Measurements from ENCODE around the gene CPA4. TPM values are rescaled to one million over a fixed set of nuclear protein-coding genes. Genes with fewer than 3 reads are reported as not detected.

The CPA4 gene
- total RNA-seq, 4 donors from 2014 or later, result not detected

DNA sequence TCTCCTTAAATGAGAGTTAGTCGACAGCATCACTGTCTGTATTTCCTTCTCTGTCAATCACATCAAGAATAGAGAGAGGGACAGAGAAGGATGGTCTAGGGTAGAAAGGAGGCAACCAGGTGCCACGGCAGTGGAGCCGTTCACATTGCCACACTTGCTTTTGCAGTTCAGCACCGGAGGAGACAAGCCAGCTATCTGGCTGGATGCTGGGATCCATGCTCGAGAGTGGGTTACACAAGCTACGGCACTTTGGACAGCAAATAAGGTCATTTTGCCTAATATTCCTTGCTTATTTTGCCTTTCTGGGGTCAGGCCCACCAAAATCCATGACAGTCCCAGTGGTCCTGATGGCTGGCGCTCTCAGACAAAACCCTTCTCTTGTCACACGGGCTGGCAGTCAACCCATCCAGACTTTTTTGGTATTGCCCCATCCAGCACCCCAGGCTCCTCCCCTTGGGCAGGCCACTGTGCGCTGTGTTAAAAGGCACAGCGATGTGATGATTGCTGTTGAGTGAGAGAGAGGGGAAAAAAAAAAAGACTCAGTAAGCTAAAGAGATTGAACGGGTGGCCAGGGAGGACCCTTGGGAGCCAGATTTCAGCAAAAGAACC, 17.9 kb upstream of the CPA4 start:
- no peak for DNase-seq
- Histone ChIP-seq H3K4me1 (peaks cover 0 to 10% (median 0%) of the 10 kb centered on the region in 4 donors), H3K27me3 (no peaks in the 10 kb centered on the region), H3K4me3 (no peak overlapping the region), H3K36me3 (no peaks in the 10 kb centered on the region), H3K9me3 (no peaks in the 10 kb centered on the region), H3K27ac (no peak overlapping the region)
- TF ChIP-seq, protein P1, sequence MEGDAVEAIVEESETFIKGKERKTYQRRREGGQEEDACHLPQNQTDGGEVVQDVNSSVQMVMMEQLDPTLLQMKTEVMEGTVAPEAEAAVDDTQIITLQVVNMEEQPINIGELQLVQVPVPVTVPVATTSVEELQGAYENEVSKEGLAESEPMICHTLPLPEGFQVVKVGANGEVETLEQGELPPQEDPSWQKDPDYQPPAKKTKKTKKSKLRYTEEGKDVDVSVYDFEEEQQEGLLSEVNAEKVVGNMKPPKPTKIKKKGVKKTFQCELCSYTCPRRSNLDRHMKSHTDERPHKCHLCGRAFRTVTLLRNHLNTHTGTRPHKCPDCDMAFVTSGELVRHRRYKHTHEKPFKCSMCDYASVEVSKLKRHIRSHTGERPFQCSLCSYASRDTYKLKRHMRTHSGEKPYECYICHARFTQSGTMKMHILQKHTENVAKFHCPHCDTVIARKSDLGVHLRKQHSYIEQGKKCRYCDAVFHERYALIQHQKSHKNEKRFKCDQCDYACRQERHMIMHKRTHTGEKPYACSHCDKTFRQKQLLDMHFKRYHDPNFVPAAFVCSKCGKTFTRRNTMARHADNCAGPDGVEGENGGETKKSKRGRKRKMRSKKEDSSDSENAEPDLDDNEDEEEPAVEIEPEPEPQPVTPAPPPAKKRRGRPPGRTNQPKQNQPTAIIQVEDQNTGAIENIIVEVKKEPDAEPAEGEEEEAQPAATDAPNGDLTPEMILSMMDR (IDR thresholded peaks at IDR 0.05), result no peak
- no peak for TF ChIP-seq POLR2A (IDR thresholded peaks at IDR 0.05)

DNA sequence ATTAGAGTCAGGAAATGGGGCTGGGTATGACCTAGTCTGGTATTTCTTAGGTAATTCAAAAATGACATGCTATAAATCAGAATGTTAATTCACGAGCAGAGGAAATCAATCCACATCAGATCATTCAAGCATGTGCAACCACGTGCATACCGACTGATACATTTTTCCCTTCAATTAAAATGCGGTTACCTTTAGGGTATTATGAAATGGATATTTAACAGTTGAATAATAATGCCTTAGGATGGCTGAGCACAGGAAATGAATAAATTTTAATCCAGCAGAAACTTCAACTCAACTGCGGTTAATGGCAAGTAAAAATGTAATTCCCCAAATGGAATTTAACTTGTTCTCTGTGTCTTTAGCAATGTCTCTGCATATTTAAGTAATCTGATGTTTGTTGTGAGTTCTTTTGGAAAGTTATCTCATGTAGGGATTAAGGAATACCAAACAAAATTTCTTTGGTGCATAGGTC, 17.1 kb upstream of the CPA4 start:
- Histone ChIP-seq H3K27ac (no peak overlapping the region), H3K36me3 (no peaks in the 10 kb centered on the region), H3K4me3 (no peak overlapping the region), H3K27me3 (no peaks in the 10 kb centered on the region), H3K4me1 (peaks cover 0 to 10% (median 0%) of the 10 kb centered on the region in 4 donors), H3K9me3 (no peaks in the 10 kb centered on the region)
- TF ChIP-seq, protein P1 (IDR thresholded peaks at IDR 0.05), result no peak
- no peak for TF ChIP-seq POLR2A (IDR thresholded peaks at IDR 0.05)
- DNase-seq, result no peak

DNA sequence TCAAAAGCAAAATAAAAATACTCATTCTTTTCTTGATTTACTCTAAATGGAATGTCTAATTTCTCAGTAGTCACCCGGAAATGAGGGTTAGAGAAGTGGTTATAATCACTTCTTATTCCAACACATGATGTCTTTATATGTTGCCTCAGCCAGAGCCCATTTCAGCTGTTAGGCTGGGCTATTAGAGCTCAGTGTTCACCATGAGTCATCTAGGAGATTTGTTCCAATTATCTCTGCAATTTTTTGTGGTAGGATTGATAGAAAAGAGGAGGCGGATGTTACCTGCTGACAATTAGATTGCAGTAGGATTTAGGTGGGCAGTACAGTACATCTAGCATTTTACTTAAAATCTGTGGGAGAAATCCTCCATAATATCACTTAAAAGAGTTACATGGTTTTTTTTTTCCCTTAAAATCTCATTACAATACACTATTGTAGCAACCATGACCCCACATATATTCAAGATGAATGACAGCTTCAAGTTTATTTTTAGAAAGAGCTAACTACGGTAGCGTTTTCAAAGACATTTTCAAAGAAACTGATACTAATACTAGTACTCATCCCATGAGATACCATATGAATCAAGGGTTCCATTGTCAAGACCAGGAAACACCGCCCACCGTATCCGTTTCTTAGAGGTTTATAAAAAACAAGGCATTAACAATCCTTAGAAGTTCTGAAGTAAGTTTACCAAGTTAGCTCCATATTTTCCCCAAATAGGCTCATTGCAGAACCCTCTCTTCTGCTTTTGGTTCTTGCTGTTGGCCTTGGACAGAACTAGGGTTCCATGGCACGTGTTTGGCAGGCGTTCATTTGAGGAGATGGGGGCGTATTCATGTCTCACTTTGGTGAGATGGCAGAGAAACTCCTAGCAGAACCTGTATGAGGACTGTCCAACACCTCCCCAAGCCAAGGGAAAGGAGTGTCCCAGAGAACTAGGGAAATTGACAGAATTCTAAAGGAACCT, 15.9 kb upstream of the CPA4 start:
- TF ChIP-seq POLR2A (IDR thresholded peaks at IDR 0.05), result no peak
- TF ChIP-seq, protein P1 (IDR thresholded peaks at IDR 0.05), result no peak
- Histone ChIP-seq H3K9me3 (no peaks in the 10 kb centered on the region), H3K36me3 (no peaks in the 10 kb centered on the region), H3K27me3 (no peaks in the 10 kb centered on the region), H3K27ac (no peak overlapping the region), H3K4me1 (peaks cover 0 to 6% (median 0%) of the 10 kb centered on the region in 4 donors), H3K4me3 (no peak overlapping the region)
- no peak for DNase-seq

DNA sequence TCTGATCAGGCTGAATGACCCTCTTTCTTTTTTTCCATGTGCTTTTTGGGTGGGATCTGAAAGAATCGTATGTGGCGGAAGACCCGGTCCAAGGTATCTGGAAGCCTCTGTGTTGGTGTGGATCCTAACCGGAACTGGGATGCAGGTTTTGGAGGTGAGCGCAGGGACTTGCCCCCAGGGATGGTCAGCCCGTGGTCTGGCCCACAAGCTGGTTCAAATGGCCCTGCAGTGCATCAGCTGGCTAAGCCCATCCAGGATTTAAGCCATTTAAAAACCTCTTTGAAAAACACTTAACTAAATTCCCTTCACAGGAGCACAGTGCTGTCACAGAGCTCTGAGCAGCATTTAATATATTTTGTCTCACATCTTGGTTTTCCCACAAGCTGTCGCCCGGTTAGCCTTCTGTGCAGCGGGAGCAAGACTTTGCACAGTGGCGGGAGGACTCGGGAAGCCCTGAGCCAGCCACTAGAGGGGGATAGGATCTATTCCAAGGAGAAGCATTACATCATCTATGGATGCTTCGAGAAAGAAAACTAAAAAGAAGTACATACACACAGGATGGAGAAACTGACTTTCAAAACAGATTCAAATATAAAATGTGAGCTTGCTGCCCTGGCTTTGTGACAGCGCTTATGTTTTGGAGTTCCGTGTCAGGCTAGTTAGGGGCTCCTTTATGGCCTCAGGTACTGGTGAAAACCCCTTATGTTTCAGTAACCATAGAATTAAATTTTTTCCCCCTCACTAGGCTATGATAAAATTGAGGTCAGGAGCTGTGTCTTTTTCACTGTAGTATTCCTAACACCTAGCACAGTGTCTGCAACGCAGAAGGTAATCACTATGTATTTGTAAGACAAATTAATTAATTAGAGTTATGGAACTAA, 15.0 kb upstream of the CPA4 start:
- no peaks in the 10 kb centered on the region for H3K27me3 ChIP-seq
- TF ChIP-seq, protein P1 (IDR thresholded peaks at IDR 0.05), result peak in 4 of 6 experiments; percentile 26 to 34 (median 31)
- no peak for TF ChIP-seq POLR2A (IDR thresholded peaks at IDR 0.05)
- peak in 1 of 3 donors; percentile 48 for DNase-seq
- H3K9me3 ChIP-seq, result no peaks in the 10 kb centered on the region
- H3K4me3 ChIP-seq, result no peak overlapping the region
- peaks cover 0 to 2% (median 0%) of the 10 kb centered on the region in 4 donors for H3K4me1 ChIP-seq
- H3K27ac ChIP-seq, result no peak overlapping the region
- no peaks in the 10 kb centered on the region for H3K36me3 ChIP-seq

DNA sequence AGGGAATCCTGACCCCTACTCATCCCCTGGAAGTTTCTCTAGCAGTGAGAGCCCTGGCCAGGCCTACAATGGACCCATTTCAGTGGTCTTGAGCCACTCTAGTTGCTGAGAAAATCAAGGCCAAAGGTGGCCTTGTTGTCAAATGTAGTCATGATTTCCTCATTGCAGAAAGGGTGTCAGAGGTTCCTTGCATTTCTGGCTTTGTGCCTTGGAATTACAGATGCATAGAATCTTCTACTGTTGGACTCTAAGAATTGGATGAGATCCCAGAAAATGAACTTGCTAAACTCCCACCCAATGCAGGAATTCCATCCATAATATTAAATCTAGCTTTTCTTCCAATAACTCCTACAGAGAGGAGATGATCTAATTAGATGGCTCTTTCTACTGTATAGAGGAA, 14.1 kb upstream of the CPA4 start:
- Histone ChIP-seq H3K9me3 (no peaks in the 10 kb centered on the region), H3K27ac (no peak overlapping the region), H3K4me3 (no peak overlapping the region), H3K27me3 (no peaks in the 10 kb centered on the region), H3K36me3 (no peaks in the 10 kb centered on the region), H3K4me1 (no peaks in the 10 kb centered on the region)
- no peak for DNase-seq
- TF ChIP-seq POLR2A (IDR thresholded peaks at IDR 0.05), result no peak
- TF ChIP-seq, protein P1 (IDR thresholded peaks at IDR 0.05), result no peak

All from Peyer's patch (tissue), 4 donors.